HepG2 (cell line): Measurements from ENCODE around the gene EPM2AIP1. TPM values are rescaled to one million over a fixed set of nuclear protein-coding genes. Genes with fewer than 3 reads are reported as not detected.
A peak's percentile ranks its signal among the peaks of the same experiment; 100 is the strongest.

Experiments
- ADNP ChIP-seq: sonication (generic); formaldehyde crosslinking; IDR thresholded peaks from 2 replicates; pipeline ENCODE4 v1.4.0; 2020; ENCODE audit warnings: missing genetic modification reagents
- BRCA1 ChIP-seq: sonication (generic); formaldehyde crosslinking; IDR thresholded peaks from 2 replicates; pipeline ENCODE4 v1.4.0; 2020; ENCODE audit warnings: missing genetic modification reagents
- CHD4 ChIP-seq: fragments of 200-600 bp; sonication (generic); IDR thresholded peaks from 2 replicates; pipeline ENCODE4 v1.7.0; 2017; ENCODE audit warnings: mild to moderate bottlenecking, low read length, borderline replicate concordance
- FOXA3 ChIP-seq: IDR thresholded peaks from 2 replicates; pipeline ENCODE4 v1.6.1; 2016; ENCODE audit warnings: missing genetic modification reagents, missing compliant biosample characterization
- IRF1 ChIP-seq: sonication (generic); formaldehyde crosslinking; IDR thresholded peaks from 2 replicates; pipeline ENCODE4 v1.4.0; 2020; ENCODE audit warnings: low read depth, mild to moderate bottlenecking, missing genetic modification reagents
- IRX3 ChIP-seq: sonication (generic); formaldehyde crosslinking; IDR thresholded peaks from 2 replicates; pipeline ENCODE4 v1.8.1; 2023; ENCODE audit warnings: mild to moderate bottlenecking, low read depth, missing genetic modification reagents, borderline replicate concordance
- KAT2B ChIP-seq: fragments of 150-350 bp; IDR thresholded peaks from 2 replicates; pipeline ENCODE4 v1.6.1; 2014; ENCODE audit warnings: low read depth, low read length, borderline replicate concordance
- NKX3-1 ChIP-seq: sonication (generic); formaldehyde crosslinking; IDR thresholded peaks from 2 replicates; pipeline ENCODE4 v1.5.0; 2020; ENCODE audit warnings: missing genetic modification reagents
- NRL ChIP-seq: sonication (generic); formaldehyde crosslinking; IDR thresholded peaks from 2 replicates; pipeline ENCODE4 v1.5.0; 2020; ENCODE audit warnings: missing genetic modification reagents, mild to moderate bottlenecking, moderate library complexity, borderline replicate concordance
- PPARG ChIP-seq: conservative IDR thresholded peaks from 2 replicates; pipeline ENCODE4 v1.6.1; 2016; ENCODE audit warnings: missing biosample characterization, missing genetic modification reagents
- PRDM10 ChIP-seq: sonication (generic); formaldehyde crosslinking; IDR thresholded peaks from 2 replicates; pipeline ENCODE4 v1.4.0; 2020; ENCODE audit warnings: low read depth, missing genetic modification reagents
- RARG ChIP-seq: sonication (generic); formaldehyde crosslinking; IDR thresholded peaks from 2 replicates; pipeline ENCODE4 v1.4.0; 2020; ENCODE audit warnings: low read depth, mild to moderate bottlenecking, missing genetic modification reagents
- RBAK ChIP-seq: sonication (generic); formaldehyde crosslinking; IDR thresholded peaks from 2 replicates; pipeline ENCODE4 v1.5.1; 2020; ENCODE audit warnings: mild to moderate bottlenecking, missing genetic modification reagents
- RXRA ChIP-seq: sonication (generic); formaldehyde crosslinking; IDR thresholded peaks from 2 replicates; pipeline ENCODE4 v1.5.1; 2020; ENCODE audit warnings: missing genetic modification reagents
- SP4 ChIP-seq: sonication (generic); formaldehyde crosslinking; IDR thresholded peaks from 2 replicates; pipeline ENCODE4 v1.8.1; 2023; ENCODE audit warnings: mild to moderate bottlenecking, missing genetic modification reagents
- ZBTB43 ChIP-seq: sonication (generic); formaldehyde crosslinking; conservative IDR thresholded peaks from 2 replicates; pipeline ENCODE4 v1.4.0; 2020; ENCODE audit warnings: missing genetic modification reagents
- ZKSCAN5 ChIP-seq: sonication (generic); formaldehyde crosslinking; IDR thresholded peaks from 2 replicates; pipeline ENCODE4 v1.5.1; 2020; ENCODE audit warnings: mild to moderate bottlenecking, missing genetic modification reagents
- ZMYM3 ChIP-seq: sonication (generic); formaldehyde crosslinking; IDR thresholded peaks from 2 replicates; pipeline ENCODE4 v1.5.1; 2020; ENCODE audit warnings: mild to moderate bottlenecking, missing genetic modification reagents
- ZNF160 ChIP-seq: sonication (generic); formaldehyde crosslinking; IDR thresholded peaks from 2 replicates; pipeline ENCODE4 v1.8.0; 2022; ENCODE audit warnings: mild to moderate bottlenecking, inconsistent platforms, missing genetic modification reagents
- ZNF253 ChIP-seq: sonication (generic); formaldehyde crosslinking; IDR thresholded peaks from 2 replicates; pipeline ENCODE4 v1.8.0; 2022; ENCODE audit warnings: mild to moderate bottlenecking, missing genetic modification reagents, borderline replicate concordance
- ZNF331 ChIP-seq: sonication (generic); formaldehyde crosslinking; IDR thresholded peaks from 2 replicates; pipeline ENCODE4 v1.4.0; 2020; ENCODE audit warnings: missing genetic modification reagents
- ZNF431 ChIP-seq: sonication (generic); formaldehyde crosslinking; IDR thresholded peaks from 2 replicates; pipeline ENCODE4 v1.9.0; 2022; ENCODE audit warnings: missing genetic modification reagents, low read depth, mild to moderate bottlenecking, borderline replicate concordance
- ZNF484 ChIP-seq: sonication (generic); formaldehyde crosslinking; IDR thresholded peaks from 2 replicates; pipeline ENCODE4 v1.5.1; 2020; ENCODE audit warnings: mild to moderate bottlenecking, low read depth, missing genetic modification reagents, borderline replicate concordance
- ZSCAN5A ChIP-seq: sonication (generic); formaldehyde crosslinking; IDR thresholded peaks from 2 replicates; pipeline ENCODE4 v1.8.0; 2022; ENCODE audit warnings: mild to moderate bottlenecking, missing genetic modification reagents, borderline replicate concordance
- polyA plus RNA-seq, 8 experiments: library from polyadenylated mRNA; depleted of rRNA in 3 of 8; stranded (reverse) in 7 of 8; unstranded in 1 of 8; fragments of >200 nt; fragmentation: Illumina TruSeq in 4 of 8; extraction: Trizol in 4 of 8; gene quantifications; 2 replicates each; pipeline versions ENCODE4 v1.2.1 to v1.2.3, GENCODE V29; 2011 to 2016; ENCODE audit warnings: low read depth in 4 of 8, missing spikeins in 1 of 8, mixed read lengths in 1 of 8; ENCODE audit not compliant: insufficient read depth in 1 of 8
- total RNA-seq, 5 experiments: library from RNA; depleted of rRNA; stranded (reverse); fragments of >200 nt; fragmentation: Illumina TruSeq; extraction: Trizol; gene quantifications; 2 replicates each; pipeline ENCODE4 v1.2.3, GENCODE V29; 2016; ENCODE audit warnings: low read depth in 1 of 5

Gene EPM2AIP1
- total and polyA plus RNA-seq, 2 of the 13 experiments (the other 11 are each of a cell fraction or from before 2014, with no cell fraction given): 10.7 to 23.0 TPM

GRCh38 chr3:36992806-36993325 is at the start of gene EPM2AIP1 (continued):
- TF ChIP-seq IRX3 (CRISPR knock-in tag) (no peak), ZNF331 (CRISPR knock-in tag) (peak; percentile 52; the same call in 1 of the 2 replicates), BRCA1 (peak; percentile 78), FOXA3 (CRISPR knock-in tag) (no peak), ZBTB43 (CRISPR knock-in tag) (peak; percentile 54; the same call in 1 of the 2 replicates), RARG (no peak), CHD4 (no peak), ZSCAN5A (peak; percentile 67; the same call in 1 of the 2 replicates), ZNF253 (CRISPR knock-in tag) (0 out of 2 replicates have a peak, but pooled peaks have one; percentile 54), RXRA (no peak), ZNF160 (no peak), NKX3-1 (CRISPR knock-in tag) (0 out of 2 replicates have a peak, but pooled peaks have one; percentile 41), ZNF431 (CRISPR knock-in tag) (peak; percentile 86; the same call in 1 of the 2 replicates), IRF1 (CRISPR knock-in tag) (0 out of 2 replicates have a peak, but pooled peaks have one; percentile 6), NRL (peak; percentile 85; the same call in 1 of the 2 replicates), ADNP (no peak), ZMYM3 (CRISPR knock-in tag) (no peak), PRDM10 (CRISPR knock-in tag) (no peak), SP4 (CRISPR knock-in tag) (no peak), KAT2B (no peak), ZKSCAN5 (CRISPR knock-in tag) (no peak; the same call in 1 of the 2 replicates), PPARG (CRISPR knock-in tag) (no peak), ZNF484 (CRISPR knock-in tag) (0 out of 2 replicates have a peak, but pooled peaks have one; percentile 75), RBAK (CRISPR knock-in tag) (no peak; the same call in 1 of the 2 replicates)
